ENCODE results near the gene ABCA4.

DNA sequence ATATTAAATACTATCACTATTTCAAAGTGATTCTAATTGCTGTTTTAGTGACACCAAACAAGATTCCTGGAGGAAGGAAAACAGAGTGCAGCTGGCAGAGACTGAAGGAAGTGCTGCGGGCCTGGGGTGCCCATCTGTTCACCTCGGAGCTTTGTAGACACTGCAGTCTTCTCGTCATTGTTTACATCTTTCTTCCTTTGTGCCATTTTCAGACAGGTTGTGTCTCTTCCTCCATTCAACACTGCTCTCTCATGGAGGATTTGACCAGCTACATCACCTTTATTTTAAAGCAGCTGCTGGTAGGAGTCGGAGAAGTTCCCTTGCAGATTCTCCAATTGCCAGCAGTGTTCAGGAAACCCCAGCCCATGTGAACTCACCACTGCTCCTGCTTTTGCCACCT, 37.3 kb downstream of the ABCA4 start:
- TF ChIP-seq ZFP30 (CRISPR knock-in tag; IDR thresholded peaks at IDR 0.05) (no peak), TOX (CRISPR knock-in tag; IDR thresholded peaks at IDR 0.05; ENCODE audit: borderline replicate concordance) (no peak), ZC3H10 (CRISPR knock-in tag; IDR thresholded peaks at IDR 0.05) (no peak), CSDC2 (CRISPR knock-in tag; IDR thresholded peaks at IDR 0.05) (no peak), GLIS3 (CRISPR knock-in tag; IDR thresholded peaks at IDR 0.05) (no peak), ZFP3 (CRISPR knock-in tag; IDR thresholded peaks at IDR 0.05) (no peak), ZNF565 (CRISPR knock-in tag; conservative IDR thresholded peaks at IDR 0.05; ENCODE audit: low read depth) (no peak), PPARA (CRISPR knock-in tag; IDR thresholded peaks at IDR 0.05; ENCODE audit: borderline replicate concordance) (no peak), OSR1 (CRISPR knock-in tag; IDR thresholded peaks at IDR 0.05) (no peak)
- TF ChIP-seq, protein P1, sequence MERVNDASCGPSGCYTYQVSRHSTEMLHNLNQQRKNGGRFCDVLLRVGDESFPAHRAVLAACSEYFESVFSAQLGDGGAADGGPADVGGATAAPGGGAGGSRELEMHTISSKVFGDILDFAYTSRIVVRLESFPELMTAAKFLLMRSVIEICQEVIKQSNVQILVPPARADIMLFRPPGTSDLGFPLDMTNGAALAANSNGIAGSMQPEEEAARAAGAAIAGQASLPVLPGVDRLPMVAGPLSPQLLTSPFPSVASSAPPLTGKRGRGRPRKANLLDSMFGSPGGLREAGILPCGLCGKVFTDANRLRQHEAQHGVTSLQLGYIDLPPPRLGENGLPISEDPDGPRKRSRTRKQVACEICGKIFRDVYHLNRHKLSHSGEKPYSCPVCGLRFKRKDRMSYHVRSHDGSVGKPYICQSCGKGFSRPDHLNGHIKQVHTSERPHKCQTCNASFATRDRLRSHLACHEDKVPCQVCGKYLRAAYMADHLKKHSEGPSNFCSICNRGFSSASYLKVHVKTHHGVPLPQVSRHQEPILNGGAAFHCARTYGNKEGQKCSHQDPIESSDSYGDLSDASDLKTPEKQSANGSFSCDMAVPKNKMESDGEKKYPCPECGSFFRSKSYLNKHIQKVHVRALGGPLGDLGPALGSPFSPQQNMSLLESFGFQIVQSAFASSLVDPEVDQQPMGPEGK (CRISPR knock-in tag; IDR thresholded peaks at IDR 0.05; ENCODE audit: borderline replicate concordance) = no peak
- TF ChIP-seq, protein P2, sequence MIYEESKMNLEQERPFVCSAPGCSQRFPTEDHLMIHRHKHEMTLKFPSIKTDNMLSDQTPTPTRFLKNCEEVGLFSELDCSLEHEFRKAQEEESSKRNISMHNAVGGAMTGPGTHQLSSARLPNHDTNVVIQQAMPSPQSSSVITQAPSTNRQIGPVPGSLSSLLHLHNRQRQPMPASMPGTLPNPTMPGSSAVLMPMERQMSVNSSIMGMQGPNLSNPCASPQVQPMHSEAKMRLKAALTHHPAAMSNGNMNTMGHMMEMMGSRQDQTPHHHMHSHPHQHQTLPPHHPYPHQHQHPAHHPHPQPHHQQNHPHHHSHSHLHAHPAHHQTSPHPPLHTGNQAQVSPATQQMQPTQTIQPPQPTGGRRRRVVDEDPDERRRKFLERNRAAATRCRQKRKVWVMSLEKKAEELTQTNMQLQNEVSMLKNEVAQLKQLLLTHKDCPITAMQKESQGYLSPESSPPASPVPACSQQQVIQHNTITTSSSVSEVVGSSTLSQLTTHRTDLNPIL (CRISPR knock-in tag; IDR thresholded peaks at IDR 0.05; ENCODE audit: low read depth) = no peak

Data from SK-N-SH treated with all-trans-retinoic acid at 6 μM for 48 hours (cell line).